Measurements from ENCODE around the gene NIPAL4. TPM values are rescaled to one million over a fixed set of nuclear protein-coding genes. Genes with fewer than 3 reads are reported as not detected.
"Not testable (repeated sequence)": the region's sequence is repeated elsewhere in the genome, so short reads cannot be mapped to it uniquely, and the experiment has no call there.

NIPAL4 gene
- polyA plus RNA-seq, result 2.2 TPM

DNA sequence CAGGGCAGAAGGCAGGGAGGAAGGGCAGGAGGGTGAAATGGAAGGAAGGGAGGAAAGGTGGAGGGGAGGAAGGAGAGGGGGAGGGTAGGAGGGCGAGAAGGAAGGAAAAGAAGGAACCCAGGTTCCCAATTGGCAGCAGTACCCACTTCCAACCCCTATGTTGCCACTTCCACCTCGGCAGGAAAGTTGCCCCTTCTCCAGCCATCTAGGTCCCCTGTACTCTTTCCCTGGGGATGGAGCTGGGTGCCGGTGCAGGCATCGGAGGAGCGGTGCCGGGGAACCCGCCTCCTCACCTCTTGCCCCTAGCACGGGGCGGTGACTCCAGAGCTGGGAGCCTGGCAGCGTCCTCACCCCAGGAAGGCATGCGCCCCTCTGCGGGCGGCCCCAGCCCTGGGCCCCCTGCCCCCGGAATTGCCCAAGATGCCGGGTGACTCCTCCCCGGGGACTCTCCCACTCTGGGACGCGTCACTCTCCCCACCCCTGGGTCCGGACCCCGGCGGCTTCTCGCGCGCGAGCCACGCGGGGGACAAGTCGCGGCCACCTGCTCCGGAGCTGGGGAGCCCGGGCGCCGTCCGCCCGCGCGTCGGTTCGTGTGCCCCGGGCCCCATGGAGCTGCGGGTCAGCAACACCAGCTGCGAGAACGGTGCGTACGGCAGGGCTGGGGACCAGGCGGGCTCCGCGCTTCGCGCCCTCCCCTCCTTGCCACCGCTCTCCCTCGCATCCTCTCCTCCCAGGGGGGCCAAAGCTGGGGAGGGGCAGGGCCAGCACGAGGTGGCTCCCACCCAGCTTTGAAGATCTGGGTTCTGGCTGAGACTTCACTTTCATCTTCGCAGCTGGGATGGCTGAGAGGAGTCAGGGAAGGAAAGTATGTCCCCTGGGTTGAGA lies at the start of gene NIPAL4:
Gene NIPAL4 (plus strand): TSS at position 499 of the 885 bp plus-strand sequence. CDS start 108 bp downstream, at position 607.
- Mint-ChIP-seq H3K27ac (peak within 1 kb of the TSS; percentile 39 to 87 (median 71)), H3K4me3 (peak within 1 kb of the TSS; percentile 83 to 97 (median 89)), H3K36me3 (peaks cover 10% of the 10 kb centered on the region), H3K4me1 (peaks cover 35 to 50% (median 47%) of the 10 kb centered on the region in 3 donors), H3K9me3 (no peaks in the 10 kb centered on the region), H3K27me3 (no peaks in the 10 kb centered on the region)

GRCh38 chr5:157415838-157416237 lies 44.2 kb upstream of the NIPAL4 start:
- H3K36me3 Mint-ChIP-seq, result peaks cover 2% of the 10 kb centered on the region
- H3K4me3 Mint-ChIP-seq, result no peak overlapping the region
- H3K4me1 Mint-ChIP-seq, result no peaks in the 10 kb centered on the region
- no peaks in the 10 kb centered on the region for H3K27me3 Mint-ChIP-seq
- no peak overlapping the region for H3K27ac Mint-ChIP-seq
- peaks cover 3 to 4% (median 3%) of the 10 kb centered on the region in 3 donors for H3K9me3 Mint-ChIP-seq

DNA sequence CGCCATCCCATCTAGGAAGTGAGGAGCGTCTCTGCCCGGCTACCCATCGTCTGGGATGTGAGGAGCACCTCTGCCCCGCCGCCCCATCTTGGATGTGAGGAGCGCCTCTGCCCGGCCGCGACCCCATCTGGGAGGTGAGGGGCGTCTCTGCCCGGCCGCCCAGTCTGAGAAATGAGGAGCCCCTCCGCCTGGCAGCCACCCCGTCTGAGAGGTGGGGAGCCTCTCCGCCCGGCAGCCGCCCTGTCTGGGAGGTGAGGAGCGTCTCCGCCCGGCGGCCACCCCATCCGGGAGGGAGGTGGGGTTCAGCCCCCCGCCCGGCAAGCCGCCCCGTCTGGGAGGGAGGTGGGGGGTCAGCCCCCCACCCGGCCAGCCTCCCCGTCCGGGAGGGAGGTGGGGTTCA lies 40.5 kb upstream of the NIPAL4 start:
- H3K27me3 Mint-ChIP-seq, H3K9me3 Mint-ChIP-seq, H3K4me1 Mint-ChIP-seq, H3K4me3 Mint-ChIP-seq, H3K27ac Mint-ChIP-seq, H3K36me3 Mint-ChIP-seq: not testable (repeated sequence)

DNA sequence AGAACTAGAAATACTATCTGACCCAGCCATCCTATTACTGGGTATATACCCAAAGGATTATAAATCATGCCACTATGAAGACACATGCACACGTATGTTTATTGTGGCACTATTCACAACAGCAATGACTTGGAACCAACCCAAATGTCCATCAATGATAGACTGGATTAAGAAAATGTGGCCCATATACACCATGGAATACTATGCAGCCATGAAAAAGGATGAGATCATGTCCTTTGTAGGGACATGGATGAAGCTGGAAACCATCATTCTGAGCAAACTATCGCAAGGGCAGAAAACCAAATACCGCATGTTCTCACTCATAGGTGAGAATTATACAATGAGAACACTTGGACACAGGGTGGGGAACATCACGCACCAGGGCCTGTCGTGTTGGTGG lies 30.1 kb upstream of the NIPAL4 start:
- peaks cover 8 to 20% (median 14%) of the 10 kb centered on the region in 3 donors for H3K4me1 Mint-ChIP-seq
- H3K4me3 Mint-ChIP-seq, H3K36me3 Mint-ChIP-seq, H3K27me3 Mint-ChIP-seq, H3K9me3 Mint-ChIP-seq: not testable (repeated sequence)
- H3K27ac Mint-ChIP-seq, result peak overlapping the region in 1 of 3 donors; percentile 10

GRCh38 chr5:157431544-157432200 lies 28.3 kb upstream of the NIPAL4 start:
- H3K27ac Mint-ChIP-seq, result peak overlapping the region in 1 of 3 donors; percentile 41
- peaks cover 8 to 24% (median 14%) of the 10 kb centered on the region in 3 donors for H3K4me1 Mint-ChIP-seq
- peaks cover 0 to 2% (median 0%) of the 10 kb centered on the region in 3 donors for H3K9me3 Mint-ChIP-seq
- peak overlapping the region in 1 of 4 donors; percentile 80 for H3K4me3 Mint-ChIP-seq
- no peaks in the 10 kb centered on the region for H3K27me3 Mint-ChIP-seq
- H3K36me3 Mint-ChIP-seq, result no peaks in the 10 kb centered on the region

DNA sequence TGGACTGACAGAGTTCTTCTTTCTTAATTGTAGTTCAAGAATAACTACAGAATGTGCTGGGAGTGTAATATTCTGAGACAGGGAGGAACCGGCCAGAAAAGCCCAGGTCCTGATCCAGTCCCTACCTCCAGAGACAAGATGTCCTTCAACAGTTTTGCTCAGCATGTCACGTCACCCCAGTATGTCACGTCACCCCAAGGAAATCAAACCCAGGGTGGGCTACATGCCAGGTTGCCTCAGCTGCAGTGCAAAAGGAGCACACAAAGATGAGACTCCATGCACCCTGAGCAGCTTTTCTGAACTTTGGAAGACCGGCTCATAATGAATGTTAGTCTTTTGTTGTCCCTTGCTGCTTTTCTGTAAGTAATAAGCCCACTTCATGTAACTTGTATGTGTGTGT lies 25.9 kb upstream of the NIPAL4 start:
- Mint-ChIP-seq H3K36me3 (no peaks in the 10 kb centered on the region), H3K27ac (no peak overlapping the region), H3K4me3 (no peak overlapping the region), H3K9me3 (peaks cover 0 to 2% (median 0%) of the 10 kb centered on the region in 3 donors), H3K27me3 (no peaks in the 10 kb centered on the region), H3K4me1 (peaks cover 8 to 24% (median 14%) of the 10 kb centered on the region in 3 donors)

DNA sequence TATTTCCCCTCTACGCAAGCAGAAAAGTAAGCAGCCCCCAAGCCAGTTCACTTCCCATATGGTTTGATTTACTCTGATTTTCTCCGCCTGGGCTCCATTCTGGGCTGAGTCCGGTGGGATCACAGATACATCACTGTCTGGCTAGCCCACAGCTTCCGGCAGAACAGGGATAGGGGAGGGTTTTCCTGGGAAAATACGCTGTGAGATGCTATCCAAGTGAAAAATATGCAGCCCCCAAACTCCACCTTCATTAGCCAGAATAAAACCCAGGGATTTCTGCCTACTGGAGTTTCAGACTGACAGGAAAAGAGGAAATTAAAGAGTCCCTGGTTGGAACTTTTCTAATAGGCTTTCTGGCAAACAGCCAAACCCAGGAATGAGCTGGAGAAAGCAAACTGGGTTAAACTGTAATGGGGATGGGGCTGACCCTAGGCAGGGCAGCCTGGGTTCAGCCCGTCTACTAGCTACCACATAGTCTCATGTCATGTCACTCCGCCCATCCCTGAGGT lies 16.9 kb upstream of the NIPAL4 start:
- Mint-ChIP-seq H3K4me3 (no peak overlapping the region), H3K9me3 (no peaks in the 10 kb centered on the region), H3K27me3 (peaks cover 1% of the 10 kb centered on the region), H3K4me1 (peaks cover 0 to 2% (median 0%) of the 10 kb centered on the region in 3 donors), H3K27ac (no peak overlapping the region), H3K36me3 (peaks cover 2% of the 10 kb centered on the region)

DNA sequence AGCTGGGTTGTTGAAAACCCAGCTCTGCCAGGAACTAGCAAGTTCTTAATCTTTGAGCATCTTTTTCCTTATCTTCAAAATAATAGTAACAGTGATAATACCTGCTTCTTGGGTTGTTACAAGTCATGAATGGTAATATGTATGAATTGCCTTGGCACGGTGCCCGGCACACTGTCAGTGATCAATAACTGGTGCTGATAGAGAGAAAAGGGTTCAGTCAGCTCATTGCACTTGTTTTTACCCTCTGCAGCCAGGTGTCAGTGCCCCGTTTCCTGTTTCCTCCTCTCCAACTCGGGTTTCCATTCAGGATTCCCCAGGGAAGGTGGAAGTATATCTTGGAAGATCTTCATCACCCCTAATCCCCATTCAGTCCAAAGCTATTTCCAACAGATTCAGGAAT lies 15.8 kb upstream of the NIPAL4 start:
- Mint-ChIP-seq H3K27ac (no peak overlapping the region), H3K9me3 (no peaks in the 10 kb centered on the region), H3K27me3 (peaks cover 1% of the 10 kb centered on the region)

DNA sequence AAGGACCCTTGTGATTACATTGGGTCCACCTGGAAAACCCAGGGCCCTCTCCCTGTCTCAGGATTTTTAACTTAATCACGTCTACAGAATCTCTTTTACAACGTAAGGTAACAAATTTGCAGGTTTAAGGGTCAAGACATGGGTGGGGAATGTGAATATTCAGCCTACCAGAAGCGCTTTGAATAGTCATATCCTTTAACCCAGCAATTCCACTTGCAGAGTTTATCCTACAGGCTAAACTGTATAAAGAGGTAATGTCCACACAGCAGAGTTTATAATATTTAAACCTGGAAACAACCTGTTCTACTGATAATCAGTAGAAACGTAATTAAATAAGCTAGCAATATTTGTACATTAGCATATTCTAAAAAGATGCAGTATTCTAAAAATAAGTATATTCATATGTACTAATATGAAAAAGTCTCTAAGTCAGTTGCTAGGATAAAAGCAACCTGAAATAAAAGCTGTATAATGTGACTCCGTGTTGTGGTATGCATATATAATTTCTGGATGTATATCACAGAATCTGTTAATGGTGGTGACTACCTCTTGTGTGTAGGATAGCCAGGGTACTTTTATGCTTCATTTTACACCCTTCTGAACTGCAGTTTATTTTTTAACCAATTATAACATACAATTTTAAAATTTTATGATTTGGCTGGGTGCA lies 14.1 kb upstream of the NIPAL4 start:
- no peaks in the 10 kb centered on the region for H3K9me3 Mint-ChIP-seq
- H3K27ac Mint-ChIP-seq, result no peak overlapping the region
- peaks cover 8 to 10% (median 9%) of the 10 kb centered on the region in 3 donors for H3K4me1 Mint-ChIP-seq
- H3K27me3 Mint-ChIP-seq, result peaks cover 1% of the 10 kb centered on the region
- H3K36me3 Mint-ChIP-seq, result no peaks in the 10 kb centered on the region
- H3K4me3 Mint-ChIP-seq, result no peak overlapping the region

More for the DNA sequence above, 15.8 kb upstream of the NIPAL4 start:
- Mint-ChIP-seq H3K36me3 (peaks cover 2% of the 10 kb centered on the region), H3K4me1 (peaks cover 0 to 2% (median 0%) of the 10 kb centered on the region in 3 donors), H3K4me3 (no peak overlapping the region)

- H3K36me3 Mint-ChIP-seq, result no peaks in the 10 kb centered on the region
- H3K27ac Mint-ChIP-seq, result no peak overlapping the region
- no peaks in the 10 kb centered on the region for H3K9me3 Mint-ChIP-seq
- H3K4me1 Mint-ChIP-seq, result peaks cover 8 to 10% (median 9%) of the 10 kb centered on the region in 3 donors
- H3K27me3 Mint-ChIP-seq, result peaks cover 1% of the 10 kb centered on the region
- H3K4me3 Mint-ChIP-seq, result no peak overlapping the region
Measured at GRCh38 chr5:157446412-157446935, 13.5 kb upstream of the NIPAL4 start.

- peaks cover 8 to 10% (median 9%) of the 10 kb centered on the region in 3 donors for H3K4me1 Mint-ChIP-seq
- peaks cover 1% of the 10 kb centered on the region for H3K27me3 Mint-ChIP-seq
- H3K27ac Mint-ChIP-seq, result no peak overlapping the region
- H3K4me3 Mint-ChIP-seq, result no peak overlapping the region
- no peaks in the 10 kb centered on the region for H3K9me3 Mint-ChIP-seq
- no peaks in the 10 kb centered on the region for H3K36me3 Mint-ChIP-seq
Measured at GRCh38 chr5:157447201-157447637, 12.8 kb upstream of the NIPAL4 start.

DNA sequence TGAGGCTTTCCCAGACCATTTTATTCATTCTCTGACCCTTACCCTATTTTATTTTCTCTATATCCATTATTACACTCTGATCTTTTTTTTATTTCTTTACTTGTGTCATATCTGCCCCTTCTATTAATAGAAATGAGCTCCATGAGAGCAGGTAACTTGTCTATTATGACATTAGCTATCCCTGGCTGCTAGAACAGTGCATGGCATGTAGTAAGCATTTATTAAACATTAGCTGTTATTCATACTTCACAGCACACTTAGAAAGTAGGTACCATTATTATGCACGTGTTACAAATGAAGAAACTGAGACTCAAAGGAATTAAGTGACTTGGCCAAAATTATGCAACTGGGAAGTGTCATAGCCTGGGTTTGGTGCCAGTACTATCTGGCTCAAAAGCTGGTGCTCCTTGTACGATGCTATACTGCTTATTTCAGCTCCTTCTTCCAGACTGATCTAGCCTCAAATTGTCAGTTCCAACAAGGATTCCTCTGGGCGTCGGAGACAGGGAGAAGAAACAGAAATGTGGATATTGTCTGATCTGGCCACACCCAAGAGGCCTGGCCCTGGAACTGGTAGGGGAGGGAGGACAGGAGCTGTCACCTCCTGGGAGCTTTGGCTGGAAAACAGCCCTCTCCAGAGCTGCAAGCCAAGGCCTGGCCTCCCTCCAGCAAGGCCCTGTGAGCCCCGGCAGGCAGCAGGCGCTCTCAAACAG lies 10.8 kb upstream of the NIPAL4 start:
- Mint-ChIP-seq H3K36me3 (no peaks in the 10 kb centered on the region), H3K27me3 (peaks cover 1% of the 10 kb centered on the region), H3K27ac (no peak overlapping the region), H3K4me1 (peaks cover 8 to 10% (median 9%) of the 10 kb centered on the region in 3 donors), H3K9me3 (no peaks in the 10 kb centered on the region), H3K4me3 (no peak overlapping the region)

- H3K36me3 Mint-ChIP-seq, result no peaks in the 10 kb centered on the region
- no peak overlapping the region for H3K4me3 Mint-ChIP-seq
- H3K9me3 Mint-ChIP-seq, result no peaks in the 10 kb centered on the region
- no peak overlapping the region for H3K27ac Mint-ChIP-seq
- peaks cover 8 to 15% (median 11%) of the 10 kb centered on the region in 3 donors for H3K4me1 Mint-ChIP-seq
- peaks cover 1% of the 10 kb centered on the region for H3K27me3 Mint-ChIP-seq
Measured at GRCh38 chr5:157450024-157450423, 10.0 kb upstream of the NIPAL4 start.

DNA sequence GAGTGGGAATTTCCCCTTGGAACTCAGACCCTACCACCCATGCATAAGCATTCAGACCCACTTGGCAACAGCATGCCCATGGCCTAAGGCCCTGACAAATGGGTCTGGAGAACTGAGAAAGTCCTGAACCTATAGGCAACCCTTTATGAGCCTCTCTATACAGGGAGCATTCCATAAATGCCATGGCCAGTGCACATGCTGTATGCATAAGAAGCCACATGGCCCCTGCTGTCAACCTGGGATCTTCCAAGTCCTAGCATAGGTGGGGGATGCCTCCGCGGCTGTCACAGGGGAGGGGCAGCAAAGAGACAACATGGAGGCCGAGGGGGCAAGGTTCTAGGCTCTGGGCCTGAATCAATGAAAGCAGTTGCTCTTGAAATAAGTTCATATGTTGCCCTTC lies 8.2 kb upstream of the NIPAL4 start:
- Mint-ChIP-seq H3K4me3 (no peak overlapping the region), H3K27ac (no peak overlapping the region)

More for the DNA sequence above, 8.2 kb upstream of the NIPAL4 start:
- no peaks in the 10 kb centered on the region for H3K27me3 Mint-ChIP-seq
- peaks cover 14 to 18% (median 16%) of the 10 kb centered on the region in 3 donors for H3K4me1 Mint-ChIP-seq
- H3K36me3 Mint-ChIP-seq, result peaks cover 1% of the 10 kb centered on the region
- H3K9me3 Mint-ChIP-seq, result no peaks in the 10 kb centered on the region

Data from IgD-negative memory B cell (primary cell).